HG02763 (cell line): ENCODE results near the gene TMED8.
"Not testable (repeated sequence)": the region's sequence is repeated elsewhere in the genome, so short reads cannot be mapped to it uniquely, and the experiment has no call there.

Source experiments
- ATAC-seq: cut with Tn5 transposase; IDR thresholded peaks from one replicate; pipeline ENCODE4 v1.9.1; 2021; ENCODE audit warnings: mild to moderate bottlenecking, moderate library complexity; ENCODE audit not compliant: unreplicated experiment

TMED8 gene, protein sequence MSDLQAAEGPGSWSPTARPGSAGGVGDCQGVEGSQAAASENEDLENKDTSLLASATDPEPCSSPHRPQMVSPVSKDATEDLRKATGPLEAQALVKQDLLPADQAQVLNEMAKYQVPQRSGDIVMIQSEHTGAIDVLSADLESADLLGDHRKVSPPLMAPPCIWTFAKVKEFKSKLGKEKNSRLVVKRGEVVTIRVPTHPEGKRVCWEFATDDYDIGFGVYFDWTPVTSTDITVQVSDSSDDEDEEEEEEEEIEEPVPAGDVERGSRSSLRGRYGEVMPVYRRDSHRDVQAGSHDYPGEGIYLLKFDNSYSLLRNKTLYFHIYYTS

DNA sequence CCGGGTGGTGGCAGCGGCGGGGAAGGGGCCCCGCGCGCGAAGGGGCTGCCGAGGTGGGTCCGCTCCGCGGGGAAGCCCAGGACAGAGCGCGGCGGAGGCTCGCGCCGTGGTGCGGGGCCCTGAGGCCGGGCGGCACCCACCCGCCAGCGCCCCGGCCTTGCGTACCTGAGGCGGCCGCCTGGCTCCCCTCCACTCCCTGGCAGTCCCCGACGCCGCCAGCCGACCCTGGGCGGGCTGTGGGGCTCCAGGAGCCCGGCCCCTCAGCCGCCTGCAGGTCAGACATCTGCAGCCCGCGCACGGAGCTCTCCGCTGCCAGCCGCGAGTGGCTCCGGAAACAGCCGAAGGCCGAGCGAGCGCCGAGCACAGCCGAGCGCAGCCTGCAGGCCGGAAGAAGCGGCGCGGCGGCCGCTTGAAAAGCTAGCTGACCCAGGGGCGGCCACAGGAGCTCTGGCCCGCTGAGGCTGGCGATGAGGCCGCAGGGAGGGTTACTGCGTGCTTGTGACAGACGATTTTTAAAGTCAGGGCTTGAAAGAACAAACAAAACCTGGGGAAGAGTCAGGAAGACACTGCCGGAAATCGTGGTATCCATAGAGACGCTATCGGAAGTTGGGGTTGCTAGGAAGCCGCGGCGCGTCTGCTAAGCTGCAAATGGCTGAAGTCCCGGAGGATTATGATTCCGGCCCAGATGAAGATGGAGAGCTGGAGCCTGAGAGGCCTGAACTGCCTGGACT is at the start of gene TMED8, which contains the start of gene SAMD15:
Gene TMED8, minus strand, starts transcription at position 324 of the 731 bp plus-strand sequence. Its CDS starts 41 bp downstream, at position 283.
Gene SAMD15, plus strand, starts transcription at position 609 of the 731 bp plus-strand sequence. Its CDS starts 40 bp downstream, at position 649.
- ATAC-seq: peak; percentile 84

DNA sequence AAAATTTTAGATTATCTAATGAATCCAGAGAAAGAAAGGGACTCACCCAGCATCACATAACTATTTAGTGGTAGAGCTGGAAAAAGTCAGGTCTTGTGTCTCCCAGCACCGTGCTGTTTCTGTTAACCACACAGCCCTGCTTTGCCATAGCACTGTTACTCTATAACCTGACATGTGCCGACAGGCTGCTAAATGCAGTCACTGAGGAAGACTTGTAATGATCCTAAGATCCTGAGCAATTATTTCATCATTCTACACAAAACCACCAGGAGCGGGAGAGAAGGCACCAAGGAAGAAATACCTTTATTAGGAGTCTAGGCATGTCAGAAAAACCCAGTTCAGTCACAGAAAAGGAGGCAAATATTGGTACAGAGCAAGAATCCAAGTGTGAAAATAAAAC is 49.5 kb upstream of the TMED8 start:
- no peak for ATAC-seq

DNA sequence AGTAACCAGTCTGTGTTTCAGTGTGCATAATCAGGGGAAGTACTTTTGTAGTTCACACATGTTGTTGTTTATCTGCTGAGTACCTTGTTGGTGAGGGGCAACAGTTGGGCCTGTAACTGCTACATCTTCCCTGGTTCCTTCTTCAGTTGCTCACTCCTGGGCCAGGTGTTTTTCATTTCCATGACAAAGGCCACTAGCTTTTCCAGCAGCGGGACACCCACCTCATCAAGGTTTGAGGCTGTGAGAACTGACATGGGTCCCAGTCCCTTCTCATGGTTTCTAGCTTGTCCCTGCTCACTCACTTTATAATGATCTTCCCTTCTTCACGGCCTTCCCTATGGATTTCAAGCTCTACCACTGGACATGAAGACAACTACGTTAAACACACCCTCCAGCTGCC is 48.0 kb upstream of the TMED8 start:
- no peak for ATAC-seq

DNA sequence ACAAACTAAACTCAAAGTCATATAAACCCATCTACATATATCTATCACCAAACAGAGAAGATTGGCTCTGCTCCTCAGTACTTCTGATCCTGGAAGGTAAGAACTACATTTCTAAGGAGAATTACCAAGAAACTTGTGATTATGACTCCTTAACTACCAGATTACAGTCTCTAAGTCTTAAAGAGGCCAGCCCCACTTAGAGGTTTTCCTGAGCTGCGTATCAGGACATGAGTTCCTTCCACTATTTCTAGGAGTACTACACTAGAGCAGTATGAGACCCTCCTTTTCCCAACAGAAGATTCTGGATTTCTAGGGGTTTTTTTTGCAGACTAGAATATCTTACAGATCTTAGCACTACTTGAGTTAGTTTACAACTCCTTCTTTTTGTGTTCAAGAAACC is 46.5 kb upstream of the TMED8 start, which contains the start of gene NOXRED1:
Gene NOXRED1, minus strand, starts transcription at position 101 of the 400 bp plus-strand sequence. CDS start 634 bp downstream, outside the sequence.
- ATAC-seq: no peak

DNA sequence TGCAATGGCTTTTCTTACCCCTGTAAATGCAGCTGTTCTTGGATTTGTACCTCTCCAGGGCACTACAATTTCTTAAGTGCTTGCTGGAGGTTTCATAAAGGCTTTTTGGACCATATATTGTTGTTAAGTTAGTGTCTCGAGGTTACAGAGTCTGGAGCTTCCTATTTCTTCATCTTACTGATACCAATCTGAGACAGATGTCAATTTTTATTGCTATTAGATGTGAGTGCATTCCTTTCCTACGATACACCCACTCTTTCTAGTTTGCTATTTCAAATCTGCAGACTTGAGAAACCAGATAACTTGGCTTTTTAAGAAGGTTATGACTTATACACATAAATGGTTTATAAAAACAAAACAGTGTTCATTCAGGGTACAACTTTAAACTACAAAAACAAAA is 44.3 kb upstream of the TMED8 start:
- ATAC-seq: no peak

DNA sequence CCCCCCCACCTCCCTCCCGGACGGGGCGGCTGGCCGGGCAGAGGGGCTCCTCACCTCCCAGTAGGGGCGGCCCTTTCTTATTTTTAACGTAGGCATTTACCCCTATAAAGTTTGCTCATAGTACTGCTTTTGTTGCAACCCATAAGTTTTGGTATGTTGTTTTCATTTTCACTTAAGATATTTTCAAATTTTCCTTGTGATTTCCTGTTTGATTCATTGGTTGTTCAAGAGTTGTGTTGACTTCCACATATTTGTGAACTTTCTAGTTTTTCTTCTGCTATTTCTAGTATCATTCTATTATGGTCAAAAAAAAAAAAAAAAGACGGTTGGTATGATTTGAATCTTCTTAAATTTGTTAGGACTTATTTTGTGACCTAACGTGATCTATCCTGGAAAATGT is 39.9 kb upstream of the TMED8 start:
- no peak for ATAC-seq

DNA sequence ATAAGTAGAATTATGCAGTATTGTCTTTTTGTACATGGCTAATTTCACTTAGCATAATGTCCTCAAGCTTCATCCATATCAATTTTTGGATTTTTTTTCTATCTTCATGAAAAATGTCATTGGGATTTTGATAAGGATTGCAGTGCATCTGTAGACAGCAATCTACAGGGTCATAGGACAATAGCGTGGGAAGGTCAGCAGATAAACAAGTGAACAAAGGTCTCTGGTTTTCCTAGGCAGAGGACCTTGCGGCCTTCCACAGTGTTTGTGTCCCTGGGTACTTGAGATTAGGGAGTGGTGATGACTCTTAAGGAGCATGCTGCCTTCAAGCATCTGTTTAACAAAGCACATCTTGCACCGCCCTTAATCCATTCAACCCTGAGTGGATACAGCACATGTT is 39.2 kb upstream of the TMED8 start:
- not testable (repeated sequence) for ATAC-seq

DNA sequence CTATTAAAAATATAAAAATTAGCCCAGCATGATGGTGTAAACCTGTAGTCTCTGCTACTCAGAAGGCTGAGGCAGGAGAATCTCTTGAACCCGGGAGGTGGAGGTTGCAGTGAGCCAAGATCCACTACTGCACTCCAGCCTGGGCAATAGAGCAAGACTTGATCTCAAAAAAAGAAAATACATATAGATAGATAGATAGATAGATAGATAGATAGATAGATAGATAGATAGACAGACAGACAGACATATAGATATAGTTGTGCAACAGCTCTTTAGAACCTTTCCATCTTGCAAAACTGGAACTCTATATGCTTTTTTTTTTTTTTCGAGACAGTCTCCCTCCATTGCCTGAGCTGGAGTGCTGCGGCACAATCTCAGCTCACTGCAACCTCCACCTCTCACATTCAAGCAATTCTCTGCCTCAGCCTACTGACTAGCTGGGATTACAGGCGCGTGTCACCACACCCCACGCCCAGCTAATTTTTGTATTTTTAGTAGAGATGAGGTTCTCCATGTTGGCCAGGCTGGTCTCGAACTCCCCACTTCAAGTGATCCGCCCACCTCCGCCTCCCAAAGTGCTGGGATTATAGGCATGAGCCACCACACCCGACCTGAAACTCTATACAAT is 38.6 kb upstream of the TMED8 start:
- not testable (repeated sequence) for ATAC-seq

DNA sequence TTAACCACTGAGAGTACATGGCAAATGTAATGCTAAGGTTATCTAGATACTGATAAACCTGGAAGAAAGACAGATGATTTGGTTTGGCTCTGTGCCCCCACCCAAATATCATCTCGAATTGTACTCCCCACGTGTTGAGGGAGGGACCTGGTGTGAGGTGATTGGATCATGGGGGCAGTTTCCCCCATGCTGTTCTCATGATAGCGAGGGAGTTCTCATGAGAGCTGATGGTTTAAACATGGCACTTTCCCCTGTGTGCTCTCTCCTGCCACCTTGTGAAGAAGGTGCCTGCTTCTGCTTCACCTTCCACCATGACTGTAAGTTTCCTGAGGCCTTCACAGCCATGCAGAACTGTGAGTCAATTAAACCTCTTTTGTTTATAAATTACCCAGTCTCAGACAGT is 32.2 kb upstream of the TMED8 start:
- ATAC-seq: no peak

DNA sequence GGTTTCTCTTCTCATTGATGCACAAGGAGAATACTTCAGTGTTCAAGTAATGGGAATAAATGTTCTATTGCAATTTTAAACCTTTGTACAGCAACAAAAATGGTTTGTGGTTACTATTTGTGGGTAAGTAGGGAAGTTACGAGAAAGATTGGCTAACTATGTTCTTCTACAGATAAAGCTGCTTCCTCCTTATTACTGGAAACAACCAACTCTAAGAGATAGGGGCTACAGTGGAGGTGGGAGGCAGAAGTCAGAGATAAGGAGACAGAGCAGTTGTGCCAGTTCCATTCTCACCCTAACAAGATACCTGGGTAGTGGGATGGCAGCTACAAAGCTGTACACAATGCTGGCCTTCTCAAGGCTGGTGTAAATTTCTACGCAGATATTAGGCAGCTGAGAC is 30.3 kb upstream of the TMED8 start:
- ATAC-seq: no peak

DNA sequence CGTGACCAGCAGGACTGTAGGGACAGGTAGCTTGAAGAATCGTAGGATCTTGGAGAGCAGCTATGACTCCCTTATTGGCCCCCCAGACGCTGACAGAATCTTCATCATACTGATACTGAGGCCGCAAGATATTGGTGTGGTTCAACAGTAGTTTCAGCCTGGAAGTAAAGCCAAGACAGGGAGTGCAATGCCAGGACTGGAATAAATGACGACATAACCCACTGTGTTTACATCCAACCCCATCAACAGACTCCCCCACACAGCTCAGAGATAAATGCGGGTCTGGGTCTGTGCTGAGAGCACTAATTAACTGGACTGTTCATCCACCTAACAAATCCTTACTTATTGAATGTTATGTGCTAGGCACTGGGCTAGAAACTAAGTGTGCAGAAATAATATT is 29.8 kb upstream of the TMED8 start:
- ATAC-seq: no peak

DNA sequence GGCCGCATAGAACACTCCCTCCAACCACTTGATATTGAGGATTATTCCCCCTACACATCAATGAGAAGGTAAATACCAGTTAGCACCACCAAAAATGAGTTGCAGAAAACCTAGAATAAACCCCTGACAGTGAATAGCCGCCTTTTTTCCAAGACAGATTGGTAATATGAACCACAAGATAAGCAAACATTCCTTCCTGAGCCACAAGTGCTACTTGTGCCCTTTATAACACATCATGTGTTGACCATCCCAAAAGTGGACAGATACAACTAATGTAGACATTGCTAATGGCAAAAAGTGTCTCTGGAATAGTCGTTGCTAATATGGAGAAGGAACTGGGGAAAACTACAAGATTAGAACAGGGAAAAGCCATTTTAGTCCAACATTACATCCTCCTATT is 29.2 kb upstream of the TMED8 start:
- no peak for ATAC-seq

DNA sequence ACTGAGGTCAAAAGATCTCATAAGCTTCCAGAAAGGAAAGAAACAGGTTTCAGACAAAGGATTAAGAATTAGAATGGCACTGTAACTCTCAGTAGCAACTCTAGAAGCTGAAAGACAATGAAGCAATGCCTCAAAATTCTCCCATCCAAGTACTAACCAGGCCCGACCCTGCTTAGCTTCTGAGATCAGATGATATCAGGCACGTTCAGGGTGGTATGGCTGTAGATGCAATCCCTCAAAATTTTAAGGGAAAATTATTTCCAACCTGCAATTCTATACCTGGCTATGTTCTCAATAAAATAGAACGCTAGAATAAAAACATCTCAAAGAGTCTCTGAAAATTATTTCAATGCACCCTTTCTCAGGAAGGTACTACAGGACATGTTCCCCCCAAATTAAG is 26.9 kb upstream of the TMED8 start:
- ATAC-seq: no peak

DNA sequence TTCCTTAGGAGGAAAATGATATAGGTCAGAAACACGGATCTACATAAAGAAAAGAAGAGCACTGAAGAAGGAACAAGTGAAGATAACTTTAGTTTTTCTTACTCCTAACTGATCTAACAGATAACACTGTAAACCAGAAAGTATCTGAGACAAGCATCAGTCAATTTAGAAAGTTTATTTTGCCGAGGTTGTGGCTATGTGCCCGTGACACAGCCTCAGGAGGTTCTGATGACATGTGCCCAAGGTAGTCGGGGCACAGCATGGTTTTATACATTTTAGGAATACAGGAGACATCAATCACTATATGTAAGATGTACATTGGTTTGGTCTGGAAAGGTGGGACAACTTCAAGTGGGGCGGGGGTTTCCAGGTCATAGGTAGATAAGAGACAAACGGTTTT is 23.3 kb upstream of the TMED8 start:
- ATAC-seq: no peak

DNA sequence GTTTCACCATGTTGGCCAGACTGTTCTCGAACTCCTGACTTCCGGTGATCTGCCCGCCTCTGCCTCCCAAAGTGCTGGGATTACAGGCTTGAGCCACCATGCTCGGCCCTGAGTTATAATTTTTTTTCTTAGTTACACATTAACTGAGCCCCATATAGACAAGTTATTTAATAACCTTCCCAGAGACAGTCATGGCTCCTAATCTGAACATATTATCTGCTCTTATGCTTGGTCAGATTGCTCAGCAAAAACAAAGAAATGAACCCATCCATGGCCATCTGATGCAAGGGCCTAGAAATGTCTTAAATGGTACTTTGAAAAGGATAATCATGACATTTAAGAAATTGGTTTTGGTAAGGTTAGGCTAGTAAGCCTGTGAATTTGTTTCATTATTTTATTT is 13.3 kb upstream of the TMED8 start:
- no peak for ATAC-seq

DNA sequence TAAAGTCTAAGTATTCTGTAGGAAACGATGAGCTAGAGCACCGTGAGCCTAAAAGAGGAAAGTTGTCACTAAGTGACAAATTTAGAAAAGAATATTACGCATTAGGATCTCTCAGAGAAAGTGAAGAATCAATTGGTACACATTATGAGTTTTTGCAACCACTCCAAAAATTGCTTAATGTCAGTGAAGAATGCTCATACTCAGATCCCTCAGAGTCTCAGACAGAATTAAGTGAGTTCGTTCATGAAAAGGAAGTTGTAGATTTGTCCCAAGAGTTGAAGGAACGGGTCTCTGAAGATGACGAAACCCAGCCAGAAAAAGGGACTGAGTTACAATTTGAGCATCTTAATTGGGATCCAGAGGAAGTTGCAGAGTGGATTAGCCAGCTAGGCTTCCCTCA is 1.8 kb upstream of the TMED8 start:
- ATAC-seq: no peak

DNA sequence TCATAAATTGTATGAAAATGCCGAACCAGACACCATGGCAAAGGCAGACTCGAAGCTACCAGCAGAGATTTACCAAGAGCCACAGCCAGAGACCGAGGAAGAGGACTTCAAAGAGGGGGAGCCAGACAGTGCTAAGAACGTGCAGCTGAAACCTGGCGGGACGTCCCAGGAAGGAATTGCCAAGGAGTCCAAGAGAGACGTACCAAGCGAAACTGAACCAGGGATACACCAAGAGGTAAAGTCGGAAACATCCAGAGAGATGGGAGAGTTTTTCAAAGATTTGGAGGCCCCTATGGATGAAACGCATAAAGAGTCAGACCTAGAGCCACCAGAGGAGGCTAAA is 579 bp upstream of the TMED8 start:
- no peak for ATAC-seq

DNA sequence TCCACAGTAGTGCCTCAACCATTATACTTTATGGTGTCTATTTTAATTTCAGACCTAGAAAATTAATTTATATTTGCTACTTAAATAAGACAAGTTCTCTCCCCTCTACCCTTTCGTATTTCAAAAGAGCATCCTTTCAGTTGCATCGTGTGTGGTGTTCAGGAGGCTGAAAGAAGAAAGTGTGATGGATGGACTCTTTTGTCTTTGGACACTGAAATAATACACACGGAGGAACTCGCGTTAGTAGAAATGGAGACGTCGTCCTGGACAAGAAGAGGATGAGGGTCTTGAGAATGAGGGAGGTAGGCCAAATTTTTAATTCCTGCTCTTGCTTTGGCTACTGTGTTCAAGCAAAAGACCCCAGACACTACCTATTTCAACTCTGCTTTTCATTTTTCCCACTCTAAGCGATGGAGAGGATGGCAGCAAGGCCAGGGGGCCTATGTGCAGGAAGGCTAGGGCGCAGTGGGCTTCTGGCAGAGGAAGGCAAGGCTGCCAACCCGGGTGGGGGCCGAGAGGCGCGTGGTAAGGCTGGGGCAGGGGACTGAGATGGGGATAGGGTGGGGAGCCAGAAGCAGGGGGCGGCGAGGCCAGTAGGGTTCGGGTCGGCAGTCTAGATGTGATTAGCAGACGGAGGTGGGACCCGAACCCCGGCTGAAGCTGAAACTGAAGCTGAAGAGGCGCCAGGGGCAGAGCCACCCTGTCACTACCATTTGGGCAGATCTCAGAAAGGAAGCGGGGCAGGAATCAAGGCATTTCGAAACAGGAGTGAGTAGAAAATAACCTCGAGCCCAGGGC is 722 bp downstream of the TMED8 start:
- ATAC-seq: peak; percentile 17

DNA sequence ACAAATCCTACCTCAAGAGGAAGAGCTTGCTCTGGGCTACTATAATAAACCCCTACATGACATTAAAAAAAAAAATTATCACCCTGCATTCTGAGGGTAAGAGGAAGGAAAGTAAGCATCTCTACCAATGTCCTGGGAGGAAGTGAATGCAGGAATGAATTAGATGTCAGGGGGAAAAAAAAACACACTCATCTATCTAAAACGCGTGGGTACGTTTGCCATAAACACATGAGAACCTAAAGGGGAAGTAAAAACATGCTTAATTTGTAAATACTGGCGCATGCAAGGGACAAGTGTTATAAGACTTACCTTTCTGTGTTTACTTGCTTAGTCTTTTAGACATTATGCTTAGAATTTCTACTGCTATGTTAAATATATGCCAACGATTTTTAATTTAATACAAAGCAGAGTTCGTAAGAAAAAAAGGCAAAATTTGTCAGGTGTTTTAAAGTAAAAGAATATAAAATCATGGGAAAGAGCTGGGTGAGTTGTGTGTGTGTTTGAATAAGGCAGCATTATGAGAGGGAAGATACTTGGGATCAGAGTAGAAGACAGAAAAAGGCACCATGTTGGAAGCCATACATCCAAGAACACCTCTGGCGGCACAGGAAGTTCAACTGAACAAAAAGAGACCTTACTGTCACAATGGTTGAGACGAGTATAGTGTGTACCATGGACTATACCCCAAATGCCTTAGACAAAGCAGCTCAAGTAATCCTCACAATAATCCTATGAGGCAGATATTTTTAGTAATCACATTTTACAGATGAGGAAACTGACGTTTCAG is 1.5 kb downstream of the TMED8 start:
- ATAC-seq: no peak

DNA sequence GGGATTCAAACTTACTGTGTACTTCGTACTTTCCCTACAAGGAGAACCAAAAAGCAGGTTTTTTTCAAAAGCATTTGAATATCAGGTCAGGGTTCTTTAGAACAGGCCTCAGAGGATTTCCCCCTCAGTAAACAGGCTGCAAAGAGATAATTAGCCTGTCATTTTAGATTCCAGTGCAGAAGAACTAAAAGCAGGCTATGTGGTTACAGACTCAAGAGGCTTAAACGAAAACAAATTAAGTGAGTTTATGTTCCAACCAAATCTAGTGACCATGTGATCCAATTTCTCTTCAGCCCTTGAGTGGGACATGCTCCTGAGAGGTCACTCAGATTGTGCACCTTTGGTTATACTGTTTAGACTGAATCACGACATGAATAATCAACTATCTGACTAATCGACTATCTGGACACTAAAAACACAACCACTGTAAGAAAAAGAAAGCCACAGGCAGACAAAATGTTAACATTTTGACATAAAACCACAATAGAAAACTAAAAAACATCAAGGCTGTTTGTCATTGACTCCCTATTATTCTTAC is 4.5 kb downstream of the TMED8 start:
- peak; percentile 28 for ATAC-seq
